Ureter (tissue), 1 donor: ENCODE measurements around the gene SEC14L2. TPM values are rescaled to one million over a fixed set of nuclear protein-coding genes. Genes with fewer than 3 reads are reported as not detected.
"Not testable (repeated sequence)": the region's sequence is repeated elsewhere in the genome, so short reads cannot be mapped to it uniquely, and the experiment has no call there.

ENCODE experiments used
- DNase-seq: peaks from one replicate; pipeline ENCODE4 v3.0.0-alpha.2; 2020; ENCODE audit warnings: low spot score
- total RNA-seq: library from RNA; stranded (reverse); gene quantifications from one replicate; pipeline ENCODE4 v1.2.4, GENCODE V29; 2023
- donor health status: DM: yes; HTN: yes; CAD: no.

Gene SEC14L2
- total RNA-seq, 1 donor from 2014 or later = 5.8 TPM

DNA sequence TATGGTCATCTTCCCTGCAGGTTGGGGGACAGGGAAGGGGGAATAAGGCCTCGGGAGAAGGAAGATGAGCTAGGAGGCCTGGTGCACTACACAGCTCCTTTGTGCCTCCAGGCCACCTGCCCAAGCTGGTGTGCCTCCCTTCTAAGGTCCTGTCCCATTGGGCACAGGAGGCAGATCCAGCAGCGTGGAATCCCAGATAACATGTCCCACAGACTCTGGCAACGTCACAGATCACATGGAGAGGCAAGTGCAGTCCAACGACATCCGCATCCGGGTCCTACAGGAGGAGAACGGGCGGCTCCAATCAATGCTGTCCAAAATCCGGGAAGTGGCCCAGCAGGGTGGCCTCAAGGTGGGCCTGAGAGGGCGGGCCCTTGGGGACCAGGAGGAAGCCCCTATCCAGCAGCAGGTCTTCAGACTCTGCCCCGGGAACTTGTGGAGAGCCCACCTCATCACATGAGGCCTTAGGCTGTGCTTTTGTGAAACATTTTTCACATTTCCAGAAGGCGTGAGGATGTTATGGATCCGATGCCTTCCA is 21.4 kb upstream of the SEC14L2 start:
- DNase-seq = no peak

DNA sequence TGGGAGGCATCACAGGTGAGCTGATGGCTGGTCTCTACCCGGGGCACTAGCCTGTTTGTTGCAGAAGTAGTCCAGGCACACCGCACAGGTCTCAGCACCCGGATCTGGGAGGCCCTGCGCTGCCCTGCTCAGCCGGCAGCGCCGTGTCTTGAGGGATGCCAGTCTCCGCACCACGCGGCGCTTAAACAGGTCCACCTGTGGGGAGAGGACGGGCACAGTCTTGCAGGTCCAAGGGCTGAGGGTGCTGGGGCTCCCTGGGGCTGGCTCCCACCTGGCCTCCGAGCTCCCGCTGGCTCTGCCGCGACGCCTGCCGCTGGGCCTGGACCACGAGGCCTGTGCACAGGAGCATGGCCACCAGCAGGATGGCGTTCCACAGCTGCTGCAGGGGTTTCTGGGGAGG is 16.8 kb upstream of the SEC14L2 start:
- DNase-seq = no peak

GRCh38 chr22:30381264-30381663 is 15.6 kb upstream of the SEC14L2 start:
- DNase-seq = no peak

- no peak for DNase-seq
These were observed 14.5 kb upstream of the SEC14L2 start for GRCh38 chr22:30382340-30382739.

- DNase-seq = no peak
These were observed 13.8 kb upstream of the SEC14L2 start for GRCh38 chr22:30383061-30383460.

DNA sequence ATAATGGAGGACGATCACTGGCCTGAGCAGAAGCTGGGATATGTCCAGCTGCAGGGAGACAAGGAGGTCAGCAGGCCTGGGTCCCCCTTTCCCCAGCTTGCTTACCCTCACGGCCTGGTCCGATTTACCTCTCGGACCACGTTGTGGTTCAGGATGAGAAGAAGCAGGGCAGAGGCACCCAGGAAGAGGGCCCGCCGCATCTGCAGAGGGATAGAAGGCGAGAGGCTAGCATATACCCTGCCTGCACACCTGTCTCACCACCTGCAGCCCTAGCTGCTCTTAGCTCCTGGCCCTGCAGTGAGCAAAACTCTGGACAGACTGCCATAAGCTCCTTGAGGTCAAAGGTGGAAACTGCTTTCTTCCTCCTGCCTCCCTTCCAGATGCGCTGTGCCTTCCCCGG is 10.9 kb upstream of the SEC14L2 start:
- DNase-seq = no peak

DNA sequence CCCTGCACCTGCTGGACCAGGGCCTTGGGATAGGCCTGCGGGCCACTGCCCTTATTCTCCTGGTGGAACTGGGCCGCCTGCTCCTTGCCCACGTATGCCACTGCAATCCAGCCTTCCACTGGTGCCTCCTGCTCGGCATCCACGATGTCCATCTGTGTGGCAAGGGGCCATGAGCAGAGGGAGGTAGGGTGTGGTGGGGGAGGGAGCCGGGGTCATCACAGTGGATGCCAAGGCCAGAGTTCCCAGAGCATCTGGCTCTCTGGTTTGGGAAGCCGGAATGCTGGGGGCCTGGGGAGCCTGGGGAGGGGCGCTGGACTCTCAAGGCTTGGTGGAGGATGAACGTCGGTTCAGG is 10.2 kb upstream of the SEC14L2 start:
- DNase-seq = no peak

- DNase-seq = peak; percentile 83
These were observed 9.6 kb upstream of the SEC14L2 start, which contains the start of gene RNF215 for GRCh38 chr22:30386960-30387827. Gene RNF215 (minus strand): TSS chr22:30387411. CDS start chr22:30387313, 98 bp downstream.

DNA sequence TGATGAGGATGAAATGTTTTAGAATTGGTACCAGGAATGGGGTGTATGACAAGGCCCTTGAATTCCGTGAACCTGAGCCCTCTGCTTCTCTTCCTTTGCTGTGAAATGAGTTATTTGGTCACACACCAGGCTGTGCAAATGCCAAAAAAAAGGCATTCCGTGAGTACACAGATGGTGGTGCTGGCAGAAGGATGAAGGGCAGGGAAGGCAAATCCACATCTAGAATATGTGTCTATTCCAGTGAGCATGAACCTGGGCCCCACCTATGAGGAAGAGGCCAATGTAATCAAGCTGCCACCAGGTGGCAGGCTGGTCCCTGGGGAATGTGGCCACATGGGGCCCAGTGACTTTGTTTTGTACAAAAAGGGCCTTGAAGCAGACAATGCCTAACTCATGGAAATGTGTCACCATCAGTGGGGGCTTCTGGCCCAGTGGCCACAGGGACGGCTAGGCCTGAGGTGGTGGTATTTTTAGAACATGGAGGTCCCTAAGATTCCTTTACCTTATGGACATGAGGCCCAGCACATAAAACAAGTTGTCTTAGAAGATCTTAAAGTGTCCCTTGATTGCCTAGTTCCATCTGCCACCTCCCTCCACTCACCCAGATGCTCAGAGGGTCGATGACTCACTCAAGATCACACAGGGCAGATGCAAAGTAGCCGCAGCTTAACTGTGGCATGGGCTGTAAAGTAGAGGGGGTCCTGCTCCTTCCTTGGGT is 5.7 kb upstream of the SEC14L2 start:
- DNase-seq = peak; percentile 66

GRCh38 chr22:30392661-30393321 is 4.0 kb upstream of the SEC14L2 start:
- DNase-seq = no peak

- DNase-seq = no peak
These were observed 3.5 kb upstream of the SEC14L2 start for GRCh38 chr22:30393322-30393680.

DNA sequence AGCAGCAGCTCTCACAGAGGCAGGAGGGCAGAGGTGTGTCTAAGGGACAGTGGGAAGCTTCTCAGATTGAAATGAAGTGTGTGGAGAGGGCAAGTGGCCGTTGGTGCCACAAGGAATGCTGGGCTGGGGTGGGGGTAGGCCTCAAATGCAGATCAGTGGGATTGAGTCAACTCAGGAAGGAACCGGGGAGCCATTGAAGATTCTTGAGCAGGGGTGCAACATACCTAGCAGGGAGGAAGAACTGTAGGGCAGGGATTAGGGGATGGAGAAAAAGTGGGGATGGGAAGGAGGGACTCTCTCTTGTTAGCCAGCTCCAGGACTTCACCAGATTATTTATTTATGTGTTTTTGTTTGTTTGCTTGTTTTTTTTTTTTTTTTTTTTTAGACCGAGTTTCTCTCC is 2.9 kb upstream of the SEC14L2 start:
- no peak for DNase-seq

DNA sequence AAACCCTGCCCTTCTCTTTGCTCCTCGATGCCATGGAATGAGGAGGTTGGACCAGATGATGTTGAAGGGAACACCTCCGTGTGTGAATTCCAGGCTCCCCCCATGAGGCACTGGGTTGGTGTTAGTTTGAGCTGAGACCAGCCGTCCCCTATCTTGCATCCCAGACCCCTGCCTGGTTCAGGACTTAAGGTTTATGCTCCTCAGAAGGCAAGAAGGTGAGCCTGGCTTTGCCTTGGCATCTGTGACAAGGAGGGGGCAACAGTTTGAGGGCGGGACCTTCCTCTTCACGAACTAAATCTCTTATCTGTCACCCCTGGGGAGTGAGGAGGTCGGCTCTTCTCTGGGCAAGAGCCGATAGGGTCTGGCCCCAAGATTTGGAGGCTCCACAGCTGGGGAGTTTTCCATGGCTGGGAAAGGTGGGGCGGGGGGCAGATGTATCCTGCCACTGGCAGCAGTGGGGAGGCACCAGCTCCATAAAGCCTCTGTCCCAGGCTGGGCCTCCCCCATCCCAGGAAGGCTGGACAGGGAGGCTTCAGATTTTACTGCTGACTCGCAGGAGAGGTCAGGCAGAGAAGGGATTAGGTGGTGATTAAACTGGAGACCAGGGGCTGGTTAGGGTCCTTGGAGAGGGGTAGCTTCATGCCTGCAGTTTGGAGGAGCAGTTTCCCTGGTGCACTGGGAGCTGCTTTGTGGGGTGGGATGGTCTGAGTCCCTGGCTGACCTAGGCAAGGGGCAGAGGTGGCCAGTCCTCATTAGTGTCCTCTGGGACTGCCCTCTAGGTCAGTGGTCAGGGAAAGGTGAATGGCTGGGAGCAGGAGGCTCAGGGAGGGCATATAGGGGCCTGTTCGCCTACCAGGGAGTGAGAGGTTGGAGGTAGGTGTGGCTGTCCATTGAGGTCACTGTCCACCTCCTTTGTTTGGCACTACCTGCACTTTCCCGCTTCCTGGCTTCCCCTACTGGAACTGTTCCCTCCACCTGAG is 1.1 kb downstream of the SEC14L2 start:
- no peak for DNase-seq

- DNase-seq = no peak
These were observed 2.2 kb downstream of the SEC14L2 start for GRCh38 chr22:30398685-30399680.

DNA sequence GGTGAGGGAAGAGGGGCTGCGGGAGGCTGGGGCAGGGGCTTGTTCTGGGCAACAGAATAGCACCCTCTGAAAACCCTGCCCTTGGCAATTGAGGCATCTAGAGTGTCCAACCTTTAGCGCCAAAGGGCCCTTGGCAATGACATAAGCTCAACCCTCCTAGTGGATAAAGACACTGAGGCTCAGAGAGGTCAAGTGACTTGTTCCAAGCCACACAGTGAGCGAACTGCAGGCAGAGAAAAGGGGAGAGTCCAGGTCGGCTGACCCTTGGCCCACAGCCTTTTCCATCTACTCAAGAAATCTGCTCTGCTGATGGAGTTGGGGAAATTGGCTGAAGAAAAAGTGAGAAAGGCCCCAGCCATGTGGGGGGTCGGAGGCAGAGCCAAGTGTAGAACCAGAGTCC is 2.9 kb downstream of the SEC14L2 start:
- no peak for DNase-seq

- no peak for DNase-seq
These were observed 3.3 kb downstream of the SEC14L2 start for GRCh38 chr22:30400159-30400558.

- not testable (repeated sequence) for DNase-seq
These were observed 4.2 kb downstream of the SEC14L2 start for GRCh38 chr22:30401024-30401423.

- no peak for DNase-seq
These were observed 5.4 kb downstream of the SEC14L2 start for GRCh38 chr22:30402028-30402765.

DNA sequence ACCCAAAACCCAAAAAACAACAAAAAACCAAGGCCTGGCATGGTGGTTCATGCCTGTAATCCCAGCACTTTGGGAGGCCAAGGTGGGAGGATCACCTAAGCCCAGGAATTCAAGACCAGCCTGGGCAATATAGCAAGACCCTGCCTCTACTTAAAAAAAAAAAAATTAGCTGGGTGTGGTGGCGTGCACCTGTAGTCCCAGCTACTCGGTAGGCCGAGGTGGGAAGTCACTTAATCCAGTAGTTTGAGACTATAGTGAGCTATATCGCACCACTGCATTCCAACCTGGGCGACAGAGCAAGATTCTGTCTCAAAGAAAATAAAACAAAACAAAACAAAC is 5.9 kb downstream of the SEC14L2 start:
- DNase-seq = not testable (repeated sequence)
